ENCODE measurements around the gene CDKAL1.
"Not testable (repeated sequence)": the region's sequence is repeated elsewhere in the genome, so short reads cannot be mapped to it uniquely, and the experiment has no call there.

Gene CDKAL1

DNA sequence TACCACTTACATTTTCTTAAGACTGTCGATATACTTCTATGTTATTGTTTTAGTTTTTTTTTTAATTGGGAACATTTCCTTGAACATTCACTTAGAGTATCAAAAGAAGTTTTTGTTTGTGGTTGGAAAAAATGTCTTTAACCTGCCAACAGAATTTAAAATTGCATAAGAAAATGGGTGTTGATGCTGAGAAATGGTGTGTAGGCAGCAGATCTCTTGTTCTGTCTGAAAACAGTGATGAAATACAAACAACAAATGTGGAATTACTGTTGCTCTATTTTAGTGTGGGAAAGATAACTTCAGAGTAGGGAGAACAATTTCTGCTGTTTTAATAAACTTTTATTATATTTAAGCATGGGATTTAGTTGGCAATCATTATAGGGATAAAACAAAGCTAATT is 293.5 kb downstream of the CDKAL1 start:
- no peak for FAIRE-seq
- DNase-seq (ENCODE audit: low spot score) = no peak

DNA sequence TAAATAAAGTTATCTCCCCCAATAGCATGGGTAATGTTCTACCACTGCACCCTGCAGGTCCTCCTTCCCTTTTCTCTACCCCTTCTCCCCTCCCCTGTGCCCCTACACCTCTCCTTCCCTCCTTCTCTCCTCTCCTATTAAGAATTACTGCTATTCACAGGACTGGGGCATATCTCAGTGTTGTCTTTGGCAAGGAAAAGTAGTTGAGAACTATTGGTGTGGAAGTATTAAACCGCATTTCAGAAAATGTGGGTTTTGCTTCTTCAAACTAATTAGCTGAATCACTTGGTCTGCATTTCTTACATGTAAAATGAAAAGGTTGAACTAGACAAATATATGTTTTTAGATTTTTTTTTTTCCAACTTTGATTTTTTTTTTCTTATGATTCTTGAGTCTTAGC is 296.3 kb downstream of the CDKAL1 start:
- no peak for FAIRE-seq
- no peak for DNase-seq (ENCODE audit: low spot score)

DNA sequence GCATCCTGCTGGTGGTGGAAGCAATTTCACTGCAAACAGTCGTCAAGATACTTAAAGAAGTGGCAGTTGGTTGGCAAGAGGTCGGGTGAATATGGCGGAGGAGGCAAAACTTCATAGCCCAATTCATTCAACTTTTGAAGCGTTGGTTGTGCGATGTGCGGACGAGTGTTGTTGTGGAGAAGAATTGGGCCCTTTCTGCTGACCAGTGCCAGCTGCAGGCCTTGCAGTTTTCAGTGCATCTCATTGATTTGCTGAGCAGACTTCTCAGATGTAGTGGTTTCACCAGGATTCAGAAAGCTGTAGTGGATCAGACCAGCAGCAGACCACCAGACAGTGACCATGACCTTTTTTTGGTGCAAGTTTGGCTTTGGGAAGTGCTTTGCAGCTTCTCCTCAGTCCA is 297.0 kb downstream of the CDKAL1 start:
- DNase-seq (ENCODE audit: low spot score); FAIRE-seq: not testable (repeated sequence)

DNA sequence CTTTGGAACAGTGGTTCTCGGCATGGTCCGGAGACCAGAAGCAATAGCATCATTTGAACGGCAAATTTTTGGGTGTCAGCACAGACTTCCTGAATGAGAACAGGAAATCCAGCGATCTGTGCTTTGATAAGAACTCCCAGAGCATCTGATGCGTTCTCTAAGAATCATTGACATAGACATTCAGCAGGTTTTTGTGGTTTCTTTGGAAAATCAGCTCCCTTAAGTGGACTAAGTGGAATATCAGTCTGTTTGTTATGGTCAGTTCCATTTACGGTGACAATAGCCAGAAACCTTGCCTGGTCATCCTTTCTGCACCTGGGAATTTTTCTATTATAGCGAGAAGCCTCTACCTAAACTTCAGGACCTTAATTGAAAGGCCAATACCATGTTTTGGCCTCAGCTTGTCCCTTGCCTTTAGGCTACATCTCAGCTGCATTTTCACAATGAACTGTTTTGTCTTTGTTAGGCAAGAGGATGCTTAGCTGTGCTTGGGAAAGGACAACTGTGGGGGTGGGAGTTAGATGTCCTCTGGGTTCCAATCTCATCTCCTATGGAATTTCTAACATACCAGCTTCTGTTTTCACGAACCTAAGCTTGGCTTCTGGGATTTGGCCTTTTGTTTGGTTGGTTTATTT is 299.7 kb downstream of the CDKAL1 start:
- FAIRE-seq (no peak), DNase-seq (ENCODE audit: low spot score) (no peak)

DNA sequence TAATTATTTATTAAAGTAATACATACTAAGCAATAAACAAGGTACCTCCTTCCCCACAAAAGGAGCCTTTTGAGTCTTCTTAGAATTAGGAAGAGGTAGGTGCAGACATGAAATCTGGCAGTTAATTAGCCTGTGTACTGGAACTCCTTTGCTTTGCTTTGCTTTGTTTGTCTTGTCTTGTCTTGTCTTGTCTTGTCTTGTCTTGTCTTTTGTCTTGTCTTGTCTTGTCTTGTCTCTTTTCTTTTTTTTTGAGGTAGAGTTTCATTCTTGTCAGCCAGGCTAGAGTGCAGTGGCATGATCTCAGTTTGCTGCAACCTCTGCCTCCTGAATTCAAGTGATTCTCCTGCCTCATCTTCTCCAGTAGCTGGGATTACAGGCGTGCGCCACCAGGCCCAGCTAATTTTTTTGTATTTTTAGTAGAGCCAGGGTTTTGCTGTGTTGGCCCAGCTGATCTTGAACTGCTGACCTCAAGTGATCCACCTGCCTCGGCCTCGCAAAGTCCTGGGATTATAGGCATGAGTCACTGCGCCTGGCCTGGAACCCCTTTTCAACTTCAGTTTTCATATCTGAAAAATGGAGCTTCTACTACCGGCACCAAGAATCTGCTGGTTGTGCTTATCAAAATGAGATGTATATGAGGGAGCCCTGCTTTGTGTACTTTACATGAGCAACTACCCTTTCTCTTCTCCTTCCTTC is 301.2 kb downstream of the CDKAL1 start:
- DNase-seq (ENCODE audit: low spot score) (no peak), FAIRE-seq (no peak)

DNA sequence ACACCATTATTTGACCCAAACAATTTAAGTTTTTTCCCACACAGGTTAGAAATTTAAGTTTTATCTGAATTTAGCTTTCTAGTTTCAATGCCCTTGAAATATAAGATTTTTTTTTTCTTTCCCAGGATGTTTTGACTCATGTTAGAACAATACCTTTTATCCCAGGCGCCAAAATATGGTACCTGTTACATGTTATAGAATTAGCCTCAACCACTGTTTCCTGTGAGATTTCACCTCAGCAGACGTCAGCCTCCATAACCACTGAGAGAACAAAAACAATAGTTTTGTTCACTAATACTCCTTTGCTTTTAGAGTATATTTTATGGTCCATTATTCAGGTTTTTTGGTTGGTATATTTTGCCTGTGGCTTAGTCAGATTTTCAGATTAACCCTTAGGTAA is 302.9 kb downstream of the CDKAL1 start:
- DNase-seq (ENCODE audit: low spot score) = no peak
- no peak for FAIRE-seq

DNA sequence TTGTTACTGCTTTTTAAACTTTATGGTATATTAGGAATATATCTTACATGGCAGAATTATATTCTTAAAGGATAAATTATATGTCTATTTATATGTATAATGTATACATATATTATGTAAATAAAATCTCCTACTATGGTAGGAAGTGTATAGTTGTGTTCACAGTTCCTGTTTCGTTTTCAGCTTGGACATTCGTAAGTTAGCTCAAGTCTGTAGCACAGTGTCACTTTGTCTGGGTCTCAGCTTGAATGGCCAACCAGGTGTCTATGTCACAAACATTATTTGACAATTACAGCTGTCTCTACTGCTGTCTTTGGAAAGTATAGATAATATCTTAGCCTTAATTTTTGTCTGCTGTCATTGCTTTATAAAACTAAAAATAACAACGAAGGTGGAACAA is 303.9 kb downstream of the CDKAL1 start:
- FAIRE-seq = no peak
- DNase-seq (ENCODE audit: low spot score) = no peak

DNA sequence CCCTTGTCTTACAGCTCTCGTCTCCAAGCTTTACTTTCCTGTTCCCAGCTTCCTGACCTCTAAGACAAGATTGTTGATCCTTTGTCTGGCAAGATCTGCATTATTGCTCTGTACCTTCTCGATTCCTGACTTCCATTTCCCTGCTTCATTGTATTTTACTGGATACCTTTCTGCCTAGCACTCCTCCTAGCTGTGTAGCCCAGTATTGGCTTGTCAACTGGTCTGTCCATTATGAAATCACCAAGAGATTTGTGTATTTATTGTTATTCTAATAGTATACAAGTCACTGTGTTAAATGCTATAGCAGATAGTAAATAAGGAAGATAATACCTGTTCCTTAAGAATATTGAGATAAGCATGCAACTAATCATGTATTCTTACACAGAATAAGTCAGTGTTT is 305.4 kb downstream of the CDKAL1 start:
- DNase-seq (ENCODE audit: low spot score) (no peak), FAIRE-seq (no peak)

DNA sequence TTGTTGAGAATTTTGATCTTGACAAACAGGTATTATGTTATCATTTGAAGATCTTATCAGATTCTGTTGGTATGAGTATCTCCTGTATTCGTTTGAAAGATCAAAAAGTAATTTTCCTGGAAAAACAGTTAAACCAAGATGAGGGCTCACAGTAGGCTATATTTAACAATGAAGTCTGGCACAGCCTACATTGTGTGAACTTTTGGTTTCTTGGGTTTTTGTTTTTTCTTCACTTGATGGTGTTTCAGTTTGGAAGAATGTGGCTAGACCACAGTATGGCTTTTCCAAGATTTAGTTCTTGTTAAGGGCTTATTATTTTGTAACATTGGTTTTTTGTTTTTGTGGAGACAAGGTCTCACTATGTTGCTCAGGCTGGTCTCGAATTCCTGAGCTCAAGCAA is 306.4 kb downstream of the CDKAL1 start:
- DNase-seq (ENCODE audit: low spot score) = no peak
- FAIRE-seq = no peak

DNA sequence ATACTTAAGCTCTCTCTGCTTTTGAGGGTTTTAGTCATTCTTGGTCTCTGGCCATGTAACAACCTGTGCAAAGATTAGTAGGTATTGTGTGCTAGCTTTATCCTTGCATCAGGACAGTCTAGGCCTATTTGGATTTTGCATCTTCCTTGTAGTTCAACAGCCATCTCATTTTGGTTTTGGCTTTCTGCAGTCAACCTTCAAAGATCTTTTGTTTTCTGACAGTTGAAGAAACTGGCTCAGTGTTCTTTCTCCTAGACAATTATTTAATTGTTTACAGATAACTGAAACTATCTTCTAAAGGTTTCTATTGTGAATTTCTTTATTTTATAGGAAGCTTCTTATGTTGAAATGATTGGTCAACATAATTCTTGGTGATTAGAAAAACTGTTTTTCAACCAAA is 307.5 kb downstream of the CDKAL1 start:
- no peak for DNase-seq (ENCODE audit: low spot score)

DNA sequence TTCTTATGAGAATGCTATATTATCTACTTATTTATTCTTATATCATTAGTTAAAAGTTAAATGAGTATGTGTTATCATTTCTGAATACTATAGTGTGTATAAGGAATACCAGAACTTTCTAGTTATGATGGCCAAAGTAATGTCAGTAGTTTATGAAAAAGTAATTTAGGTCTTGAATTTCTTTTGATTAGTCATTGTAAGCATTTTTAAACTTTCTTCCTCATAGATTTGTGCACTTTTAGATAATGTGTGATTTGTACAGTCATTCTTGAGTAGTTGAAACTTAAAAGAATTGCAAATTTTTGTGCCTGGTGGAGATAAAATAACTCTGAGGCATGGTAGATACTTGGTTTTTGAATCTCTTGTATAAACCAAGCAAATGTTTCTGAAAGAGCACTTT is 311.3 kb downstream of the CDKAL1 start:
- FAIRE-seq (no peak), DNase-seq (ENCODE audit: low spot score) (no peak)

More for the DNA sequence above, 307.5 kb downstream of the CDKAL1 start:
- FAIRE-seq = no peak

DNA sequence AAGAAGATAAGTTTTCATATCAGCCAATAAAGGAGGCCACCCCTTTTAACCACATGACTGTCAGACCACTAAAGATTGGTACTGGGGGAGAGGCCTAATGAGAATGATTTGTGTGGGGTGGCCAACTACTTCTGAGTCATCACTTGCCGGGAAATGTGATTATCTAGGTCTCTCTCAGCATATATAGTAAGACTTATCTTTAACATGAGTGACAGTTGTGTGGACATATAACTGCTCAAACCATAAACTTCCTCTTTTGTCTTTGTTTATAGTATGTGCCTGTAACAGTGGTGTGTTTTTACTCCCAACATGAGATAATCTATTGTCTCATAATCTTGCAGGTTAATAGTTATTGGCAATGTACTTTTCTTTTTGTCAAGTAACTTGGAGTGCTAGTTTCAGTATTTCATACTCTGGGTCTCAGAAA is 312.4 kb downstream of the CDKAL1 start:
- FAIRE-seq (peak; percentile 30), DNase-seq (ENCODE audit: low spot score) (peak; percentile 13)

DNA sequence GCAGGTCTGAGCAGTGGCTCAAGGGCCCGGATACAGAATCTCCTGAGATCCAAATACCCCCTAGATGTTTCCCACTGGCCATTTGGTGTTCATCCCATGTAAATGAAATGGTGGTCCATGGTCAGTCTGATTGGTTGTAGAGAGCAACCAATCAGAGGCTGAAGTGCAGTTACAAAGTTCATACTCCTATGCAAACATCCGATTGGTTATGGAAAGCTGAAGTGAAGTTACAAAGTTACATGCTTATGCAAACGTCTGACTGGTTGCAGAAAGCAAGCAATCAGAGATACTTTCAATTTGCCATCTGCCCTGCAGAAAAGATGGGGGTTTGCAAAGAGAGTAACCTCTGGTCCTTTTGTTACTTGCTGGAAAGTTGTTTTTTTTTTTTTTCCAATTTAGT is 313.6 kb downstream of the CDKAL1 start:
- no peak for FAIRE-seq
- DNase-seq (ENCODE audit: low spot score) = no peak

DNA sequence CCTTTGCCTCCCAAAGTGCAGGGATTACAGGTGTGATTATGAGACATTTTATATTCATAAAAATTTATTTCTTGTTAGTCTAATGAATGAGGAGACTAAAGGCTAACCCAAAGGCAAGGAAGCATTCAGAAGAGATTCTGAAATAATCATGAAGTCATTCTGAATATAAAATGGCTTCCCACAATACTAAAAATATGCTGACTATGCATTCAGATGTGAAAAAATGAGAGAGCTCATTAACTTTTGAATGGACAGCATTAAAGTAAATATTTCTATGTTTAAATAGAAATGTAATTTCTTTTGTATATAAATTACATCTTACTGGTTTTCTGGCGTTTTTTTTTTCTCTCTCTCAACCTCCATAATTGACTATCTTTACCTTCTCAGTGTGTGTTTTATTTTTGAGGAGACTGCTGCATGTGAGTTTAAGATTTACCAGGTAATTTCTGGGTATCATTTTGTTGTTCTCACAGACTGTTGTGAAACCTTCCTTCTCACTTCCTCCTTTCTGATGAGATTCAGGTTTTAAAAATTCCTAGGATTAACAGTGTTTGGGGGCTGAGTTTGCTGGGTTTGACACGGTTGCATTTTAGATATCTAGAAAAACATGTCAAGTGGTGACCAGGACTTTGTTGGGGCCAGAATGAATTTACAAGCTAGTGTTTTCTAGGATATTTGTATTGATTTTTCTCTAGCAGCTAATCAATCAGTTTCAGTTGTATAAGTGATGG is 316.6 kb downstream of the CDKAL1 start:
- no peak for FAIRE-seq
- no peak for DNase-seq (ENCODE audit: low spot score)

DNA sequence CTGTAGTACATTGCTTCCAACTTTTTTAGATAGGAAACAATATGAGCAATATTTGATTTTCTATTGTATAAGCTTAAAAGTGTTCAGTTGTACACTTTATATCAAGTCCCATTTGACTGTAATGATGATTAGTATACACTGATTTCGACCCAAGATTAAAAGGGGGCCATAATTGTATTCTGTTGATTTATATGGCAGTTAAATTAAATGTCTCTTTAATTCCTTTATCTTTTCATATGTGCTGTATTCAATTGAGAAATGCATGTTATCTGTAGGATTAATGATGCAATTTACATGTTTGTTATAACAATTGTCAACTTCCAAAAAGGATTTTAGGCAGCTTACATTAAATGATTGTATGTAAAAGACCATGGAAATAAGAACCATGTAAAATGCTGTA is 317.5 kb downstream of the CDKAL1 start:
- no peak for DNase-seq (ENCODE audit: low spot score)
- no peak for FAIRE-seq

DNA sequence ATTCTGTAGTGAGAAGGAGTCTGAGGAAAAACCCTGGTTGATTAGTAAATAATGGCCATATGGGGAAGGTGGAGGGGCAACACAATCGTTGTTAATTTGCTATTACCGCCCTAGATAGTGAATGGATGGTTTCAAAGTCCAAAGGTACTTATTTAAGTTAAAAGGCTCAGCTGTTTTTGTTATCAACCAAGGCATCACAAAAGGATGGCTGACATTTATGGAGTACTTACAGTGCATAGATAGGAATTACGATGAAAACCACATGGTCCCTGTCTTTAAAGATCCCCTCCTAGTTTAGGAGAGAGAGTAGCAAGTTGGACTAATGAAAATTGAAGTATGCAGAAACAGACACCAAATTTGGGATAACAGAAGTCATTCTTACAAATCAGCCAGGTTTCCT is 319.6 kb downstream of the CDKAL1 start:
- no peak for FAIRE-seq
- no peak for DNase-seq (ENCODE audit: low spot score)

DNA sequence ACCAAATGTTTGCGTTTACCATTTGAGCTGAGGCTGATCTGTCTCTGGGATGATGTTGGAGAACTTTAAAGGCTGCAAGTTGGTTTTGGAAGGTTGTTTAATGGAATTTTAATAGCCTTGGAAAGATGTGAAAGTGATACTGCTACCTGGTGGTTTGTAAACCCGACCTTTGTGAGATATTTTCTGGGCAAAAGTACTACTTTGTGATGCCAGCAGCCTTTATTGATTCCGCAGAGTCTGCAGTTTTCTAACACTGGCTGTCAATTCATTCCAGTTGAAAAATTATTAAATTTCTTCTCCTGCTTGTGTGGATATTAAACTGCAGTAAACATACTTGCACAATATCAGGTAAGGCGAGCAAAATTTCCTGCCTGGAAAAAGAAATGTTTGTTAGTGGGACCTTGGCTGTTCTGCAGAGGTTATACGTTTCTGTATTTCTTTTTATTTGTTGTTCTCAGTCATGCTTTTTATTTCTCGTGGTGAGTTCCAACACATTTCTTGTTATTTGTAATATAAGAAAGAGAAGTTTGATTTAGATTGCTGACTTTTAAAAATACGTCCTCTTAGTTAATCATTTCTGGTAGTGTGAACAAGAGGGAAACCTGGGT is 322.5 kb downstream of the CDKAL1 start:
- DNase-seq (ENCODE audit: low spot score) (no peak), FAIRE-seq (no peak)

DNA sequence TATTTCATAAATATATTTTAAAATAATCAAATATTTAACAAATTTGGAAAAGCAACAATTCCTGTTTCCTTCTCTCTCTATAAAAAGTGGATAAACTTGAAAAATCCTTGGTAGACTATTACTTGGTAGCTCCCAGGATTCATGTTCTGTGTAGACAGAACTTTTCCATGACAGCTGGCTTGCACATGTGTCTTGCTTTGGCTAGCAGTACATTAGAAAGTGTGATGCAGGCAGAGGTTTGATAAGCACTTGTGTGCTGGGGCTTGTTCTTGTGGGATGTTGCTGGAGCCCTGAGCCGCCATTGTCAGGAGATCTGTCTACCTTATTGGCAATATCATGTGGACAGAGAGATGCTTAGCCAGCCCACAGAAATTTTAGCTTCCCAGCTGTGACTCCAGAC is 327.2 kb downstream of the CDKAL1 start:
- FAIRE-seq (no peak), DNase-seq (ENCODE audit: low spot score) (no peak)

DNA sequence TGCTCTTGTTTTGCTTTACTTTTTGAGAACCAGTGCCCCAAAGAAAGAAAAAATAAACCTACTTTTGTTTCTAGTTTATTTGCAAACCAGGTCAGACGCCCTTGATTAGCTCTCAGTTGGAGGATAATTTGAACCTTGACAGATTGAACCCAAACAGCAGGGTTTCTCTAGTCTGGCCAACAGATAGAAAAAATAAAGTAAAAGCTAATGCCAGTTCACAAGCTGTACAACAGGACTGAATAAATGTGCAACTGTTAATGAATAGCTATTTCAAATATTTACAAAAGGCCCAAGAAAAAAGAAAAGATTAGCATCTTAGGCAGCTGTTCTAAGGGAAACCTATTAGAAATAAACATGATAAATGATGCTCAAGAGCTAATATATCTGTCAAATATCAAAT is 331.8 kb downstream of the CDKAL1 start:
- no peak for DNase-seq (ENCODE audit: low spot score)

DNA sequence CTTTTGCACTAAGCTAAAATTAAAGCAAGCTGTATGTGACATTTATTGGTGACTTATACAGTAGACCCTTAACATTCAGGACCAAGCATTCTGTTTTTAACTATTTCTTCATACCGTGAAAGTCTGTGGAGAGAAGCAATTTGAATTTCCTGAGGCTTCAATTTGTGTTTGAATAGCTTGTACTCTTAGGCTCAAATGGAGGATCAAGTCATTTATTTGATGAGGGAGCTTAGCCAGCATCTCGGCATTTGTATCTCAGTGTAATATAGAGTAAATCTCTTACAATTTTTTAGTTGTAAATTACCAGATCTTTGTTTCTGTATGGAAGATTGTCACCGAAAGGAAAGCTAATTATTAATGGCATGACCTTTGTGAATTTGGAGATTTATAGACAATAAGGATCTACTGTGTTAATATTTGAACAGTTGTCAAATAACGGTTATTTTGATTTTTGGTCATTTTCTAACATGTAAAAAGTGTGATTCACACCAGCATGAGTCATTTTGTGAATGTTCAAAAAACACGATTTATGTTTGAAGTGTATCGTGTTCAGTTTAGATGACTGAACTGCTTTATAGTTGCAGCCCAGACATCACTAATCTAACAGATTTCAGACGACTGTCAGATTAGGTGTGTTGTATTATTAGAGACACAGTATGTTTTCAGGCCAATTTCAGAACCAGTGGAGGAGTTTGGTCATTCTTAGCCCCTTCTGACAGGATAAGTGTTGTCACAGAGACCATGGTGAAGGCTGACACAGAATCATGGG is 332.9 kb downstream of the CDKAL1 start:
- FAIRE-seq = peak; percentile 92
- DNase-seq (ENCODE audit: low spot score) = peak; percentile 17

More for the DNA sequence above, 331.8 kb downstream of the CDKAL1 start:
- no peak for FAIRE-seq

DNA sequence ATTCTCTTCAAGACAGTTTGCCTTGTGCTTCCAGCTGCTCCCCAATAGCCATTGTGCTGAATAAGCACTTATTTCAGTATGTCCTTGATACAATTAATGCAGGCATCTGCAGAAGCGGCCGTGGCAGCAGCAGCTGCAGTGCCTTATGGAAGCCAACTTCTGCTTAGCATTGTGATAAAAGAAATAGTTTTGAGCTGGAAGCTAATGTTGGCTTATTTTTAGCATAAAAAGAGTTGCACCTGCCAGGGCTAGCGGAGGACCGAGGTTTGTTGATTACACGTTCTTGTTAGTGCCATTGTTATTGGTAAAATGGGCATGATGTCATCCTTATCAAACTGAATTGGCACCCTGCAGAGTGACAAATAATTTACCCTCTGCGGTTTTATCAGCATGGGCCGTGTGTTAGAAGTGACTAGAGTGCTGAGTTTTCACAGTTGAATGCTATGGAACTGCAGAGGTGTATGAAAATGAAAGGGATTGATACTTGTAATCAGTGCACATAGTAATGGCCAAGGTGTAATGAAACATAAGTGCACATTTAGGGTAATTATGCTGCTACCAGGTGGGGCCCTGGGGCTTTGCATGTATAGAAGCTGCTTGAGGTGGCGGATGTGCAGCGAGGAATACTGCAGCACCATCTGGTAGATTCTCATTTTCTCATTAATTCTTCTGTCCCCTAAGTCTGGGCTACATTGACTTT is 334.3 kb downstream of the CDKAL1 start:
- peak; percentile 21 for FAIRE-seq
- DNase-seq (ENCODE audit: low spot score) = no peak

Measured in RCC 7860 (cell line).